ENCODE measurements around the gene ANKRD13D. TPM values are rescaled to one million over a fixed set of nuclear protein-coding genes. Genes with fewer than 3 reads are reported as not detected.

The ANKRD13D gene
- total RNA-seq, 8 experiments from 2014 or later = 14.5 to 43.1 (median 32.9) TPM

- 87 to 100% methylated on average over 1 to 5 of the region's 17 CpGs; no CpG with 5 or more reads in 8 of the 10 experiments for WGBS, 10 experiments
Observed at GRCh38 chr11:67279589-67280340, 9.3 kb upstream of the ANKRD13D start.

GRCh38 chr11:67280341-67280787, 8.7 kb upstream of the ANKRD13D start:
- in situ Hi-C loops (cut with MboI; ENCODE audit: low pct_unique_long_range_greater_than_20kb in 2 of 9, low sequenced_read_pairs in 9 of 9, unreplicated experiment in 9 of 9) = no loop called here
- H3K4me1 ChIP-seq (replicated peaks in 1 of 2) = peaks cover 13 to 17% of the 10 kb centered on the region in 2 donors
- no peak for ATAC-seq (replicated peaks in 6 of 8)
- H3K4me3 ChIP-seq = no peak overlapping the region
- 89 to 100% (median 100%) methylated on average over 1 to 5 of the region's 13 CpGs; no CpG with 5 or more reads in 7 of the 10 experiments for WGBS, 10 experiments
- no peak overlapping the region for H3K27ac ChIP-seq

More at GRCh38 chr11:67279589-67280340, 9.3 kb upstream of the ANKRD13D start:
- no peak overlapping the region for H3K27ac ChIP-seq
- H3K4me1 ChIP-seq (replicated peaks in 1 of 2) = peaks cover 13 to 17% of the 10 kb centered on the region in 2 donors
- no peak for ATAC-seq (replicated peaks in 6 of 8)
- no peak overlapping the region for H3K4me3 ChIP-seq
- in situ Hi-C loops (cut with MboI; ENCODE audit: low pct_unique_long_range_greater_than_20kb in 2 of 9, low sequenced_read_pairs in 9 of 9, unreplicated experiment in 9 of 9) = no loop called here

DNA sequence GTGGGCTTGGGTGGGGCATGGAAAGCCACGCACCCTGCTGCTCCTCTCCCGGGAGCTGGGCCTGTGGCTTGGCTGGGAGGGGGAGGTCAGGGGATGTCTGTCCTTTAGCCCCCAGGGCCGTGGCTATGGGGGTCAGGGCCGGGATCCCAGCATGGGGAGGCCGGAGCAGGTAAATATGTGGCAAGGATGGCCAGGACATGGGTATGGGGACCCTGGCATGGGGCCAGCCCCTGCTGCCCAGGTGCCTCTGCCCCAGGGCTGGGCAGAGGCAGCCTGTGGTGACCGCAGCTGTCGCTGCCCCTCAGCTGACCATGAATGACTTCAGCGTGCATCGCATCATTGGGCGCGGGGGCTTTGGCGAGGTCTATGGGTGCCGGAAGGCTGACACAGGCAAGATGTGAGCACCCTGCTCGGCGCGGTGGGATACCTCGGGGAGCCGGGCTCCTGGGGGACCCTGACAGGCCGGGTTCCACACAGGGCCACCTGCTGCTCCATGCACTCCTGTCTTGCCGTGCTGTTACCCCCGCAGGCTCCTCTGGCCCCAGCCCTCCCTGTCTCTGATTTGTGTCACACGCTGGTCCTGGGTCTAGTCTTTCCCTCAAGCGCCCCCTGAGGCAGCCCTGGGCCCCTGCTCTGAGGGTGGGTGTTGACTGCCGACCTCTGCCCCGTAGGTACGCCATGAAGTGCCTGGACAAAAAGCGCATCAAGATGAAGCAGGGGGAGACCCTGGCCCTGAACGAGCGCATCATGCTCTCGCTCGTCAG, 8.1 kb upstream of the ANKRD13D start:
- ATAC-seq (replicated peaks in 6 of 8) = no peak

GRCh38 chr11:67281552-67282150, 7.5 kb upstream of the ANKRD13D start:
- Histone ChIP-seq H3K4me3 (no peak overlapping the region), H3K27ac (no peak overlapping the region), H3K4me1 (replicated peaks in 1 of 2) (peaks cover 13 to 15% of the 10 kb centered on the region in 2 donors)
- no peak for ATAC-seq (replicated peaks in 6 of 8)
- in situ Hi-C loops (cut with MboI; ENCODE audit: low pct_unique_long_range_greater_than_20kb in 2 of 9, low sequenced_read_pairs in 9 of 9, unreplicated experiment in 9 of 9) = no loop called here
- 93 to 100% (median 100%) methylated on average over 1 to 3 of the region's 27 CpGs; no CpG with 5 or more reads in 7 of the 10 experiments for WGBS, 10 experiments

More for the DNA sequence above, 8.1 kb upstream of the ANKRD13D start:
- in situ Hi-C loops (cut with MboI; ENCODE audit: low pct_unique_long_range_greater_than_20kb in 2 of 9, low sequenced_read_pairs in 9 of 9, unreplicated experiment in 9 of 9) = no loop called here
- H3K4me1 ChIP-seq (replicated peaks in 1 of 2) = peaks cover 13 to 17% of the 10 kb centered on the region in 2 donors
- WGBS, 10 experiments = 96 to 100% (median 100%) methylated on average over 1 to 5 of the region's 31 CpGs; no CpG with 5 or more reads in 7 of the 10 experiments
- H3K4me3 ChIP-seq = no peak overlapping the region
- no peak overlapping the region for H3K27ac ChIP-seq

DNA sequence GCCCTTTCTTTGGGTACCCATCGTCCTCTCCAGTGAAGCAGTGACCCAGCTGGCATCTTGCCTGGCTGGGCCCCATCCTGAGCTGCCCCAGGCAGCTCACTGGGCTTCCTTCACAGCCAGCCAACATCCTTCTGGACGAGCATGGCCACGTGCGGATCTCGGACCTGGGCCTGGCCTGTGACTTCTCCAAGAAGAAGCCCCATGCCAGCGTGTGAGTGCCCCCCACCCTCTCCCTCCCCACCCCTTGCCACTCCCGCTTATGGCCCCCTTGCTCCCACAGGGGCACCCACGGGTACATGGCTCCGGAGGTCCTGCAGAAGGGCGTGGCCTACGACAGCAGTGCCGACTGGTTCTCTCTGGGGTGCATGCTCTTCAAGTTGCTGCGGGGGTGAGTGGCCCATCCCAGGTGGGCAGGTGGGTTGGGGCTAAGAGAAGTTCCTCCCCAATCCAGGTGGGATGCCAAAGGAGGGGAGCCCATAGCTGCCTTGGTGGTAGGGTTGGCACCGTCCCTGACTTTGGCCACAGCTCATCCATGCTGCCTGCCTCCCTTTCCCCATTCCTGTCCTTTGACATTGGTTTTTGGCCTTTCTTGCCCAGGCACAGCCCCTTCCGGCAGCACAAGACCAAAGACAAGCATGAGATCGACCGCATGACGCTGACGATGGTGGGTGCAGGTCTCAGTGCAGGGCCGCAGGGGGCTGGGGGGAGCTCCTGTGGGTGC, 6.8 kb upstream of the ANKRD13D start:
- Histone ChIP-seq H3K4me1 (replicated peaks in 1 of 2) (peaks cover 10 to 12% of the 10 kb centered on the region in 2 donors), H3K27ac (no peak overlapping the region), H3K4me3 (no peak overlapping the region)
- 100% methylated on average over 1 to 3 of the region's 20 CpGs; no CpG with 5 or more reads in 8 of the 10 experiments for WGBS, 10 experiments
- ATAC-seq (replicated peaks in 6 of 8) = no peak
- in situ Hi-C loops (cut with MboI; ENCODE audit: low pct_unique_long_range_greater_than_20kb in 2 of 9, low sequenced_read_pairs in 9 of 9, unreplicated experiment in 9 of 9) = no loop called here

DNA sequence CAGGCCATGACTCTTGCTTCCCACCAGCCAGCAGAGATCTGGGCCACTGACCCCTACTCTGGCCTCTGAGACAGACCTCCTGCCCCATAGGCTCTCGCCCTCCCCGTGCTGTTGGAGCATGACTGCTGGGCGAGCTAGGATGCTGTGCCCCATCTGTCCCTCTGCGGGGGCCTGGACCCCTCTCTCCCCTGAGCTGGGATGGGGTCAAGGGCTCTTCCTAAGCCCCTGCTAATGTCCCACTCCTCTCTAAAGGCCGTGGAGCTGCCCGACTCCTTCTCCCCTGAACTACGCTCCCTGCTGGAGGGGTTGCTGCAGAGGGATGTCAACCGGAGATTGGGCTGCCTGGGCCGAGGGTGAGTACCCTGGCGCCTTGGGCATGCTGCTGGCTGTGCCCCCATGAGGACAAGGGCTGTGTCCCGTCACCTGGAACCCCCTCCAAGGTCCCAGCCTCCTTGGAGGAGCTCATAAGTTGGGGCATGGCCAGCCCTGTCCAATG, 6.2 kb upstream of the ANKRD13D start:
- no peak overlapping the region for H3K4me3 ChIP-seq
- H3K4me1 ChIP-seq (replicated peaks in 1 of 2) = peaks cover 10 to 12% of the 10 kb centered on the region in 2 donors
- H3K27ac ChIP-seq = no peak overlapping the region
- ATAC-seq (replicated peaks in 6 of 8) = no peak
- WGBS, 10 experiments = 100% methylated on average over 1 to 2 of the region's 11 CpGs; no CpG with 5 or more reads in 8 of the 10 experiments
- in situ Hi-C loops (cut with MboI; ENCODE audit: low pct_unique_long_range_greater_than_20kb in 2 of 9, low sequenced_read_pairs in 9 of 9, unreplicated experiment in 9 of 9) = no loop called here

GRCh38 chr11:67283481-67283963, 5.6 kb upstream of the ANKRD13D start:
- ATAC-seq (replicated peaks in 6 of 8) = no peak
- H3K4me1 ChIP-seq (replicated peaks in 1 of 2) = peaks cover 12 to 13% of the 10 kb centered on the region in 2 donors
- no peak overlapping the region for H3K4me3 ChIP-seq
- no peak overlapping the region for H3K27ac ChIP-seq
- 80 to 89% methylated on average over 1 to 3 of the region's 13 CpGs; no CpG with 5 or more reads in 8 of the 10 experiments for WGBS, 10 experiments
- in situ Hi-C loops (cut with MboI; ENCODE audit: low pct_unique_long_range_greater_than_20kb in 2 of 9, low sequenced_read_pairs in 9 of 9, unreplicated experiment in 9 of 9) = no loop called here

GRCh38 chr11:67284811-67285540, 4.1 kb upstream of the ANKRD13D start:
- no peak overlapping the region for H3K27ac ChIP-seq
- 90 to 100% (median 96%) methylated on average over 1 to 21 of the region's 45 CpGs; no CpG with 5 or more reads in 2 of the 10 experiments for WGBS, 10 experiments
- H3K4me1 ChIP-seq (replicated peaks in 1 of 2) = peaks cover 13 to 15% of the 10 kb centered on the region in 2 donors
- in situ Hi-C loops (cut with MboI; ENCODE audit: low pct_unique_long_range_greater_than_20kb in 2 of 9, low sequenced_read_pairs in 9 of 9, unreplicated experiment in 9 of 9) = no loop called here
- H3K4me3 ChIP-seq = no peak overlapping the region
- ATAC-seq (replicated peaks in 6 of 8) = no peak

- ATAC-seq (replicated peaks in 6 of 8) = no peak
- peaks cover 17% of the 10 kb centered on the region in 2 donors for H3K4me1 ChIP-seq (replicated peaks in 1 of 2)
- WGBS, 10 experiments = 60 to 100% (median 87%) methylated on average over 2 to 4 of the region's 39 CpGs; no CpG with 5 or more reads in 4 of the 10 experiments
- no peak overlapping the region for H3K27ac ChIP-seq
- no peak overlapping the region for H3K4me3 ChIP-seq
- in situ Hi-C loops (cut with MboI; ENCODE audit: low pct_unique_long_range_greater_than_20kb in 2 of 9, low sequenced_read_pairs in 9 of 9, unreplicated experiment in 9 of 9) = no loop called here
Observed at GRCh38 chr11:67285541-67286498, 3.3 kb upstream of the ANKRD13D start.

GRCh38 chr11:67286621-67287333, 2.3 kb upstream of the ANKRD13D start:
- in situ Hi-C loops (cut with MboI; ENCODE audit: low pct_unique_long_range_greater_than_20kb in 2 of 9, low sequenced_read_pairs in 9 of 9, unreplicated experiment in 9 of 9) = no loop called here
- H3K4me3 ChIP-seq = no peak overlapping the region
- peak overlapping the region; percentile 94 to 96 for H3K27ac ChIP-seq
- ATAC-seq (replicated peaks in 6 of 8) = no peak
- WGBS, 10 experiments = 86 to 100% (median 100%) methylated on average over 1 to 4 of the region's 8 CpGs; no CpG with 5 or more reads in 7 of the 10 experiments
- H3K4me1 ChIP-seq (replicated peaks in 1 of 2) = peaks cover 17% of the 10 kb centered on the region in 2 donors

All from motor neuron (in vitro differentiated cells).